Mesendoderm (in vitro differentiated cells): Measurements from ENCODE around the gene TIGD6.

Source experiments
- DNase-seq: peaks from one replicate; pipeline ENCODE4 v3.0.0; 2013
- H2AK5ac ChIP-seq: 2 replicates; pipeline ENCODE4 v1.6.1; 2013; ENCODE audit warnings: low read length, inconsistent platforms
- H2BK120ac ChIP-seq: 2 replicates; pipeline ENCODE4 v1.6.1; 2013; ENCODE audit warnings: low read depth, mild to moderate bottlenecking, low read length, moderate library complexity, mixed read lengths
- H2BK15ac ChIP-seq: replicated peaks from 2 replicates; pipeline ENCODE4 v1.6.1; 2013; ENCODE audit warnings: low read depth, mild to moderate bottlenecking, moderate library complexity
- H2BK5ac ChIP-seq: 2 replicates; pipeline ENCODE4 v1.6.1; 2013; ENCODE audit warnings: low read length, inconsistent platforms
- H3K18ac ChIP-seq: 2 replicates; pipeline ENCODE4 v1.6.1; 2013; ENCODE audit warnings: mild to moderate bottlenecking, low read length, mixed read lengths
- H3K23ac ChIP-seq: one replicate; pipeline ENCODE4 v1.6.1; 2013; ENCODE audit warnings: low read length
- H3K27ac ChIP-seq: 2 replicates; pipeline ENCODE4 v1.5.1; 2013; ENCODE audit warnings: low read depth, mild to moderate bottlenecking, inconsistent platforms, low read length, moderate library complexity
- H3K27me3 ChIP-seq: 2 replicates; pipeline ENCODE4 v1.6.1; 2013; ENCODE audit warnings: low read length, control low read depth, mild to moderate bottlenecking, inconsistent platforms; ENCODE audit not compliant: insufficient read depth, poor library complexity
- H3K36me3 ChIP-seq: 2 replicates; pipeline ENCODE4 v1.6.1; 2013; ENCODE audit warnings: low read length, inconsistent platforms; ENCODE audit not compliant: control insufficient read depth, insufficient read depth
- H3K4ac ChIP-seq: one replicate; pipeline ENCODE4 v1.6.1; 2013; ENCODE audit warnings: low read depth, mild to moderate bottlenecking, low read length, moderate library complexity
- H3K4me1 ChIP-seq: 2 replicates; pipeline ENCODE4 v1.6.1; 2013; ENCODE audit warnings: low read depth, low read length, inconsistent platforms; ENCODE audit not compliant: control insufficient read depth
- H3K4me2 ChIP-seq: 2 replicates; pipeline ENCODE4 v1.6.1; 2013; ENCODE audit warnings: low read length
- H3K4me3 ChIP-seq: 2 replicates; pipeline ENCODE4 v1.5.1; 2013; ENCODE audit warnings: mild to moderate bottlenecking, low read length
- H3K56ac ChIP-seq: one replicate; pipeline ENCODE4 v1.6.1; 2013; ENCODE audit warnings: low read length
- H3K79me1 ChIP-seq: 2 replicates; pipeline ENCODE4 v1.6.1; 2013; ENCODE audit warnings: low read length, inconsistent platforms
- H3K79me2 ChIP-seq: 2 replicates; pipeline ENCODE4 v1.6.1; 2013; ENCODE audit warnings: mild to moderate bottlenecking, low read length; ENCODE audit not compliant: control insufficient read depth, insufficient read depth
- H3K9ac ChIP-seq: 2 replicates; pipeline ENCODE4 v1.6.1; 2013; ENCODE audit warnings: low read length, inconsistent platforms
- H4K5ac ChIP-seq: one replicate; pipeline ENCODE4 v1.6.1; 2013; ENCODE audit warnings: low read length
- H4K8ac ChIP-seq: one replicate; pipeline ENCODE4 v1.6.1; 2013; ENCODE audit warnings: low read depth, mild to moderate bottlenecking, control low read depth, low read length, moderate library complexity
- WGBS: extraction: QIAGEN DNeasy Blood & Tissue Kit; methylation state at CpG from one replicate; pipeline ENCODE4 v1.1.7; 2013; ENCODE audit warnings: low lambda C conversion rate, missing lambda C conversion rate; ENCODE audit not compliant: insufficient coverage; ENCODE audit errors: extremely low coverage; 5-methylcytosine and 5-hydroxymethylcytosine counted together

The TIGD6 gene

DNA sequence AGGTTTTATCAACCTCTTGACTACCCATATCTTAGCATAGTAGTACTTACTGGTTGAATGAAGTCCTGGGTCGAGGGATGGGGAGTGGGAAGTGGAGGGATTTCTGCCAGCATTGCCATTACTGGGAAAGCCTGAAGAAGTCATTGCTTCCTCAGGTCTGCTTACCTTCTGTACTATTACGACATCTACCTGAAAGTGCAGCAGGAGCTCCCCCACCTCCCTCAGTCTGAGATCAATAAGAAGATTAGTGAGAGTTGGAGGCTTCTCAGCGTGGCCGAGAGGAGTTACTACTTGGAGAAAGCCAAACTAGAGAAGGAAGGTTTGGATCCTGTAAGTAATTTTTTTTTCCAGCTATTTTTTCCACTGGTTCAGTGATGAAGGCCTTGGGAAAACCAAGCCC is 5.9 kb upstream of the TIGD6 start:
- Histone ChIP-seq H3K36me3 (peaks cover 6% of the 10 kb centered on the region), H3K27ac (no peak overlapping the region), H3K4me2 (no peak overlapping the region), H2AK5ac (no peak overlapping the region), H3K4ac (no peak overlapping the region), H3K4me1 (peaks cover 2% of the 10 kb centered on the region), H3K79me2 (peaks cover 17% of the 10 kb centered on the region), H3K18ac (no peak overlapping the region), H3K4me3 (no peak overlapping the region), H3K27me3 (no peaks in the 10 kb centered on the region), H4K8ac (no peak overlapping the region), H2BK5ac (no peak overlapping the region), H3K9ac (no peak overlapping the region), H2BK15ac (no peak overlapping the region), H3K79me1 (peaks cover 7% of the 10 kb centered on the region), H4K5ac (no peak overlapping the region), H3K56ac (no peak overlapping the region), H3K23ac (no peak overlapping the region), H2BK120ac (no peak overlapping the region)
- no CpG with 5 or more reads among the region's 4 CpGs for WGBS
- no peak for DNase-seq

DNA sequence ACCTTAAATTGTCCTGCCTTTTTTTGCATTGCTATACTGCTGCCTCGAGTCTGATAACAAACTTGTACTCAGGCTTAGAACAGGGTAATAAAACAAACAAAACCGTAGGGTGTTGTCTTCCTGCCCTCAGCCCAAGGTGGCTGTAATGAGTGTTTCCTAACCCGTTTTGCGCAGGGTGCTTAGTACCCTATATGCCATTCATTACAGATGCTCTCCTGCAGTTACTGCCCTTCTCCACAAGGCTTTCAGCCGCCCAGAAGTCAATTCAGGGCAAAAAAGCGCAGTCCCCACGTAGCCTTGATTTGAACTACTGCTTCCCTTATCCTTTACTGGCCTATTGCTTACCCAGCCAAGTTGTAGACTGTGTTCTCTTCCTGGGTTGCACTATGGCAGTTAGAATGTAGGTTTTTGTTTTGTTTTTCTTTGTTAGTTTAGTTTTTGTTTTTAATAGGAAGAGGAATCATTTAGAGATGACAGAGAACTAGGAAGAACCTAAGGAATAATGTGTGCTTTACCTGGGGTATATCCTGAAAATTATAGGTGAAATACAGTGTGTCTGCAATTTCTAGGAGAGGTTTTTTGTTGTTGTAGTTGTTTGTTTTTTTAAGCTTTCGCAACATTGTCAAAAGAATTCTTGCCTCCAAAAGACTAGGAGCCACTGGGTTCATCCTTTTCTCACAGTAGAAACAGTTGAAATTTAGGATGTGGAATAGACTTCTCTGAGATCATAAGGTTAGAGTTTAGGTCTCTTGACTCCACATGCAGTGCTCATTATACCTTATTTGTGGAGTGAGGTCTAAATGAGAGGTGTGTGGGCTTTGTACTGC is 1.4 kb upstream of the TIGD6 start:
- WGBS = no CpG with 5 or more reads among the region's 8 CpGs
- H3K27ac ChIP-seq = no peak overlapping the region
- H3K4me1 ChIP-seq = peaks cover 7% of the 10 kb centered on the region

DNA sequence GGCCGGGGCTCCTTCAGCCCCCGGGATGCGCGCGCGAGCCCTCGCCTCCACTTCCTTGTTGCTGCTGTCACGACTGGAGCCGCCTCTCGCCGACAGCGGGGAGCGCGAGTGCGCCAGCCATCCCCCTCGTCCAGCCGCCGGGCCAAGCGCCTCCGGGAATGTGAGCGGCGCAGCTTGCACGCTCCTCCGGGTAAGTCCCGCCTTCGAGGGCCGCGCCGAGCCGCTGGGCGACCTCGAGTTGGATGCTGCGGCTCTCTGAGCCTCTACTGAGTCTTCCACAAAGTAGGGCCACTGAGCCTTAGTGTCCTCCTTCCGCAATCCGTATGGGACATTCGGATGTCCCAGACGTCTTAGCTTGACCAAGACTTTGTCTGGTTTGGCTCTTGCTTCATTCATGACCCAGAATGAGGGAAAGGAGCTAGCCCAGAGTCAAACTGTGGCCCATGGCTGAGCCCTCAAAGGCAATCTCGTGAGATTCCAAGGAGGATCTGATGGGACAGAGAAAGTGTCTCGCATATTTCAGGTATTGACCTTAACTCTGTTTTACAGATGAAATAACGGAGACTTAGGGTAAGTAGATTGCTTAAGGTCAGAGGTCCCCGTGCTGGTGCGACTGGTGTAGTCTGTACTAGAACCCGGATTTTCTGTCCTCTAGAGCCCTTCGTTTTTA is 671 bp upstream of the TIGD6 start:
- Histone ChIP-seq H2BK15ac (no peak overlapping the region), H3K4me1 (peaks cover 7% of the 10 kb centered on the region), H2BK120ac (no peak overlapping the region), H3K56ac (peak overlapping the region; percentile 95), H2AK5ac (no peak overlapping the region), H3K79me2 (peaks cover 20% of the 10 kb centered on the region), H3K27me3 (no peaks in the 10 kb centered on the region), H3K4ac (no peak overlapping the region), H3K9ac (peak overlapping the region; percentile 97), H3K23ac (peak overlapping the region; percentile 92), H3K4me2 (peak overlapping the region; percentile 81), H2BK5ac (no peak overlapping the region), H4K5ac (no peak overlapping the region), H3K36me3 (no peaks in the 10 kb centered on the region), H3K27ac (no peak overlapping the region), H3K79me1 (peaks cover 7% of the 10 kb centered on the region), H4K8ac (no peak overlapping the region), H3K18ac (peak overlapping the region; percentile 61), H3K4me3 (peak overlapping the region; percentile 64)
- WGBS = no CpG with 5 or more reads among the region's 44 CpGs
- DNase-seq = peak; percentile 70

More for the DNA sequence above, 1.4 kb upstream of the TIGD6 start:
- Histone ChIP-seq H2BK15ac (no peak overlapping the region), H3K9ac (peak overlapping the region; percentile 97), H3K79me2 (peaks cover 20% of the 10 kb centered on the region), H2BK120ac (no peak overlapping the region), H4K8ac (no peak overlapping the region), H4K5ac (no peak overlapping the region), H3K18ac (no peak overlapping the region), H3K23ac (no peak overlapping the region), H2AK5ac (no peak overlapping the region), H3K36me3 (no peaks in the 10 kb centered on the region), H3K79me1 (peaks cover 7% of the 10 kb centered on the region), H3K4ac (no peak overlapping the region), H2BK5ac (no peak overlapping the region), H3K4me2 (peak overlapping the region; percentile 81), H3K4me3 (peak overlapping the region; percentile 64), H3K56ac (peak overlapping the region; percentile 95), H3K27me3 (no peaks in the 10 kb centered on the region)
- DNase-seq = peak; percentile 84

DNA sequence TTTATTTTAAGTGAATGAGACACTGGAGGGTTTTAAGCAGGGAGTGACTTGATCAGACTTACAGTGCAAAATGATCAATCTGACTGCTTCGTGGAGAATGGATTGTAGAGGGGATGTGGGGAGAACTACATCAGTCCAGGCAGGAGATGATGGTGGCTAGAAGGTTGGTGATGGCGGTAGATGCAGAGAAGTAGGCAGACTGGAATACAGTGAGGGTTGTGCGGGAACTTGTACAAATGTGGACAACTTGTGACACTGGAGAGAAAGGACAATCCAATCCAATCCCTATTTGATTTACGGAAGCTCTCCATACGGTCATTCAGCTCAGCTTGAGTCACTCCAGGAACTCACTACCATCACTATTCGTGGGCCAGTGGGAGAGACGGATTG is 593 bp downstream of the TIGD6 start:
- Histone ChIP-seq H2BK15ac (no peak overlapping the region), H3K23ac (no peak overlapping the region), H2AK5ac (peak overlapping the region; percentile 46), H3K79me1 (peaks cover 7% of the 10 kb centered on the region), H3K27ac (peak overlapping the region; percentile 61), H3K4me1 (peaks cover 7% of the 10 kb centered on the region), H3K4ac (peak overlapping the region; percentile 5), H3K56ac (peak overlapping the region; percentile 95), H3K18ac (no peak overlapping the region), H3K36me3 (no peaks in the 10 kb centered on the region), H4K8ac (no peak overlapping the region), H3K9ac (peak overlapping the region; percentile 97), H3K4me2 (peak overlapping the region; percentile 94), H2BK120ac (no peak overlapping the region), H3K4me3 (peak overlapping the region; percentile 62), H2BK5ac (no peak overlapping the region), H3K79me2 (peaks cover 20% of the 10 kb centered on the region), H3K27me3 (no peaks in the 10 kb centered on the region), H4K5ac (peak overlapping the region; percentile 95)
- no CpG with 5 or more reads among the region's 7 CpGs for WGBS
- DNase-seq = no peak

DNA sequence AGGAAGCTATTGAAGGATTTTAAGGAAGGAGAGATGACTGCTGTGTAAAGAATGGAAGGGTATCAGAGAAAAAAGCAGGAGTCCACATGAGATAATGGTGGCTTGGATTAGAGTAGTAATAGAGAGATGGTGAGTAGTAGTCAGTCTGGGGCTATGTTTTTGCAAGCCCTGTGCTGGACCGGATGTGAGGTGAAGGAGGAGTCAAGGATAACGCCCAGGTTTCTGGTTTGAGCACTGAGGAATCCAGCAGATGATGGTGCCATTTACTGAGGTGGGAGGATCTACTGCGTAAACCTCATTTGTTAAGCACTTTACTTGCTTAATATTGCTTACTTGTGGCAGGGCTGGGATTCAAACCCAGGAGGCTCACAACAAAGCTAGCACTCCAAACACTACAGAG is 1.1 kb downstream of the TIGD6 start:
- Histone ChIP-seq H3K4me2 (no peak overlapping the region), H2BK15ac (no peak overlapping the region), H2BK5ac (no peak overlapping the region), H4K5ac (no peak overlapping the region), H3K4ac (no peak overlapping the region), H3K9ac (peak overlapping the region; percentile 11), H3K56ac (no peak overlapping the region), H3K36me3 (no peaks in the 10 kb centered on the region), H3K27ac (no peak overlapping the region), H3K27me3 (no peaks in the 10 kb centered on the region), H3K79me1 (peaks cover 7% of the 10 kb centered on the region), H3K18ac (no peak overlapping the region), H2AK5ac (no peak overlapping the region), H2BK120ac (no peak overlapping the region), H3K23ac (no peak overlapping the region), H4K8ac (no peak overlapping the region), H3K79me2 (peaks cover 20% of the 10 kb centered on the region), H3K4me1 (peaks cover 7% of the 10 kb centered on the region), H3K4me3 (no peak overlapping the region)
- WGBS = no CpG with 5 or more reads among the region's 3 CpGs
- no peak for DNase-seq
